ENCODE measurements around the gene TARBP1. TPM values are rescaled to one million over a fixed set of nuclear protein-coding genes. Genes with fewer than 3 reads are reported as not detected.

TARBP1 gene
- total RNA-seq, 4 donors from 2014 or later: 5.7 to 11.9 (median 8.2) TPM

- H3K4me3 ChIP-seq: no peak overlapping the region
- ATAC-seq: no peak
- no peaks in the 10 kb centered on the region for H3K27me3 ChIP-seq
- H3K9me3 ChIP-seq: no peaks in the 10 kb centered on the region
- in situ Hi-C loops (cut with MboI; ENCODE audit: low sequenced_read_pairs in 4 of 4) (no loop called here), intact Hi-C loops (cut with DNase I; ENCODE audit: low total_unique reads) (no loop called here)
- TF ChIP-seq CTCF (IDR thresholded peaks at IDR 0.05 in 4 of 5, conservative IDR thresholded peaks at IDR 0.05 in 1 of 5) (no peak), POLR2A (IDR thresholded peaks at IDR 0.05) (no peak)
- peaks cover 7 to 12% of the 10 kb centered on the region in 2 donors for H3K4me1 ChIP-seq
- no peaks in the 10 kb centered on the region for H3K36me3 ChIP-seq
- H3K27ac ChIP-seq: peak overlapping the region; percentile 72 to 78 (median 73)
- DNase-seq: no peak
Observed at GRCh38 chr1:234438579-234438978, 40.4 kb downstream of the TARBP1 start.

DNA sequence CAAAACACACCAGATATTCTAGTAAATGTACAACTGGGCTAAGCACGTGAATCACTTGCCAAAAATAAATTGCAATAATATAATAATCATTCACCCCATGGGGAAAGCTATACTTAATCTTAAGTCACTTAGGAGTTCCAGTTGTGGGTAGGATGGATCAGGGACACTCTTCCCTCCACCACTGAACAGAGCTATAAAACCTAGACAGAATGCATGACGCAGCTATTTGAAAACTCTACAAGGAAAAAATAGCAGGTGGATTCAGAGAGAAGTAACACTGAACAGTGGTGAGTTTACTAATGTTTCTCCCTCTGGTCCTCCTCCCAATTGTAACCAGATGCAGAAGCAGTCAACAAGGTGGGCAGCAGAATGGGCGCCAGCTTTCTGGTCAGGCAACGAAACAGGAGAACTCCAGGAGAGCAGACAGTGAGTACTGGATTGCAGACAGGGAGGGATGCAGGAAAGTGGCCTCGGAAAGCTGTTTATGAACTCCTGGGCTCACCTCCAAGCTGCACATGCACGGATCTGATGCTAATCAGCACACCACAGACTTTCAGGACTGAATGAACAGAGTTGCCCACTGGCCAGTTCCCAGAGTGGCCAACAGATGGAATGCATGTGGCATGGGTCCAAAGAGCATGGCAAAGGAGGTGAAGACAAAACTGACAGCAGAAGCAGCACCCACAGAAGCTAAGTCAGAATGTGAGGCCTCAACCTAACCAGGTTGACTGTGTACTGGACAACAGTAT is 41.4 kb downstream of the TARBP1 start:
- intact Hi-C loops (cut with DNase I; ENCODE audit: low total_unique reads): no loop called here
- H3K4me3 ChIP-seq: peak overlapping the region in 1 of 4 donors; percentile 18
- no peaks in the 10 kb centered on the region for H3K9me3 ChIP-seq
- in situ Hi-C loops (cut with MboI; ENCODE audit: low sequenced_read_pairs in 4 of 4): no loop called here
- peak overlapping the region; percentile 72 to 78 (median 73) for H3K27ac ChIP-seq
- peaks cover 7 to 12% of the 10 kb centered on the region in 2 donors for H3K4me1 ChIP-seq
- ATAC-seq (peak; percentile 82 to 95), DNase-seq (peak; percentile 53 to 59)
- H3K36me3 ChIP-seq: peaks cover 0 to 8% of the 10 kb centered on the region in 2 donors
- TF ChIP-seq POLR2A (IDR thresholded peaks at IDR 0.05) (no peak), CTCF (IDR thresholded peaks at IDR 0.05 in 4 of 5, conservative IDR thresholded peaks at IDR 0.05 in 1 of 5) (peak in 1 of 5 experiments; percentile 13)
- no peaks in the 10 kb centered on the region for H3K27me3 ChIP-seq

GRCh38 chr1:234435620-234436019 is 43.4 kb downstream of the TARBP1 start:
- ATAC-seq: no peak
- intact Hi-C loops (cut with DNase I; ENCODE audit: low total_unique reads): no loop called here
- Histone ChIP-seq H3K4me3 (no peak overlapping the region), H3K27me3 (no peaks in the 10 kb centered on the region), H3K36me3 (peaks cover 0 to 15% of the 10 kb centered on the region in 2 donors), H3K27ac (peak overlapping the region in 1 of 4 donors; percentile 19), H3K4me1 (peaks cover 7 to 12% of the 10 kb centered on the region in 2 donors), H3K9me3 (no peaks in the 10 kb centered on the region)
- DNase-seq: no peak
- TF ChIP-seq CTCF (IDR thresholded peaks at IDR 0.05 in 4 of 5, conservative IDR thresholded peaks at IDR 0.05 in 1 of 5) (no peak), POLR2A (IDR thresholded peaks at IDR 0.05) (no peak)
- in situ Hi-C loops (cut with MboI; ENCODE audit: low sequenced_read_pairs in 4 of 4): no loop called here

DNA sequence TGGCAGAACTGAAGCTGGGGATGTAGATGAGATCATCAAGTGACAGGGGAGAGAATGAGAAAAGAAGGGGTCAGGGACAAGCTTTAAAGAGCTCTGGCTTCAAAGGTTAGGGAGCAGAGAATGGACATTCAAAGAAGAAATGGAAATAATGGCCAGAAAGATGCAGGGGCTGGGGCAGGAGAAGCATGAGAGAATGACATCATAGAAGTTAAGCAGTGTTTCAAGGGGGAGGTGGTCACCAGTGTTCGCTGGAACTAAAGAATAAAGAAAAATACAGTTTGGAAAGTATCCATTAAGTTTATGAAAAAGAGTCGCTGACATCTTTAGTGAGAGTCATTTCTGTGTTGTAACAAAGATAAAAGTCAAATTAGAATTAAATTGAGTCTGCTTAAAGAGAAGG is 44.3 kb downstream of the TARBP1 start:
- H3K9me3 ChIP-seq: no peaks in the 10 kb centered on the region
- intact Hi-C loops (cut with DNase I; ENCODE audit: low total_unique reads) (no loop called here), in situ Hi-C loops (cut with MboI; ENCODE audit: low sequenced_read_pairs in 4 of 4) (no loop called here)
- peaks cover 7 to 12% of the 10 kb centered on the region in 2 donors for H3K4me1 ChIP-seq
- no peak overlapping the region for H3K4me3 ChIP-seq
- ATAC-seq (no peak), DNase-seq (no peak)
- H3K27me3 ChIP-seq: no peaks in the 10 kb centered on the region
- peaks cover 0 to 15% of the 10 kb centered on the region in 2 donors for H3K36me3 ChIP-seq
- TF ChIP-seq CTCF (IDR thresholded peaks at IDR 0.05 in 4 of 5, conservative IDR thresholded peaks at IDR 0.05 in 1 of 5): no peak
- TF ChIP-seq POLR2A (IDR thresholded peaks at IDR 0.05): no peak
- H3K27ac ChIP-seq: no peak overlapping the region

Data from gastrocnemius medialis (tissue), 4 donors.